ENCODE measurements around the gene NRBF2.
"Not testable (repeated sequence)": the region's sequence is repeated elsewhere in the genome, so short reads cannot be mapped to it uniquely, and the experiment has no call there.

DNA sequence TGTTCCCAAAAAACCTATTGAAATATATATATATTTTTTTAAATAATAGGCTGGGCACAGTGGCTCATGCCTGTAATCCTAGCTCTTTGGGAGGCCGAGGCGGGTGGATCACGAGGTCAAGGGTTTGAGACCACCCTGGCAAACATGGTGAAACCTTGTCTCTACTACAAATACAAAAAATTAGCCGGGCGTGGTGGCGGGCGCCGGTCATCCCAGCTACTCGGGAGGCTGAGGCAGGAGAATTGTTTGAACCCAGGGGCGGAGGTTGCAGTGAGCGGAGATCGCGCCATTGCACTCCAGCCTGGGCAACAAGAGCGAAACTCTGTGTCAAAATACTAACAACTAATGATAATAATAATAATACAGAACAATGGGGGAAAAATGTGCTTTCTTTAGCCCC is 49.7 kb upstream of the NRBF2 start:
- TF ChIP-seq, protein P1, sequence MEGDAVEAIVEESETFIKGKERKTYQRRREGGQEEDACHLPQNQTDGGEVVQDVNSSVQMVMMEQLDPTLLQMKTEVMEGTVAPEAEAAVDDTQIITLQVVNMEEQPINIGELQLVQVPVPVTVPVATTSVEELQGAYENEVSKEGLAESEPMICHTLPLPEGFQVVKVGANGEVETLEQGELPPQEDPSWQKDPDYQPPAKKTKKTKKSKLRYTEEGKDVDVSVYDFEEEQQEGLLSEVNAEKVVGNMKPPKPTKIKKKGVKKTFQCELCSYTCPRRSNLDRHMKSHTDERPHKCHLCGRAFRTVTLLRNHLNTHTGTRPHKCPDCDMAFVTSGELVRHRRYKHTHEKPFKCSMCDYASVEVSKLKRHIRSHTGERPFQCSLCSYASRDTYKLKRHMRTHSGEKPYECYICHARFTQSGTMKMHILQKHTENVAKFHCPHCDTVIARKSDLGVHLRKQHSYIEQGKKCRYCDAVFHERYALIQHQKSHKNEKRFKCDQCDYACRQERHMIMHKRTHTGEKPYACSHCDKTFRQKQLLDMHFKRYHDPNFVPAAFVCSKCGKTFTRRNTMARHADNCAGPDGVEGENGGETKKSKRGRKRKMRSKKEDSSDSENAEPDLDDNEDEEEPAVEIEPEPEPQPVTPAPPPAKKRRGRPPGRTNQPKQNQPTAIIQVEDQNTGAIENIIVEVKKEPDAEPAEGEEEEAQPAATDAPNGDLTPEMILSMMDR (conservative IDR thresholded peaks at IDR 0.05; ENCODE audit: low read length) = not testable (repeated sequence)
- TF ChIP-seq EZH2phosphoT487 (IDR thresholded peaks at IDR 0.05; ENCODE audit: borderline replicate concordance) = not testable (repeated sequence)
